Mammary epithelial cell (primary cell): ENCODE results near the gene ZNF292.

Experiments used
- EZH2 ChIP-seq: IDR thresholded peaks from 2 replicates; pipeline ENCODE4 v1.6.1; 2012; ENCODE audit warnings: low read length, inconsistent platforms, borderline replicate concordance
- TF ChIP-seq, protein P1 (sequence below), 2 donors: IDR thresholded peaks in 1 of 2; conservative IDR thresholded peaks in 1 of 2; 2 replicates each; pipeline ENCODE4 v1.5.1; 2011 to 2012; ENCODE audit warnings: inconsistent platforms in 2 of 2, low read length in 2 of 2, mild to moderate bottlenecking in 2 of 2, control low read depth in 1 of 2, low read depth in 1 of 2; ENCODE audit not compliant: insufficient read depth in 1 of 2; ENCODE audit errors: extremely low read depth in 1 of 2

DNA sequence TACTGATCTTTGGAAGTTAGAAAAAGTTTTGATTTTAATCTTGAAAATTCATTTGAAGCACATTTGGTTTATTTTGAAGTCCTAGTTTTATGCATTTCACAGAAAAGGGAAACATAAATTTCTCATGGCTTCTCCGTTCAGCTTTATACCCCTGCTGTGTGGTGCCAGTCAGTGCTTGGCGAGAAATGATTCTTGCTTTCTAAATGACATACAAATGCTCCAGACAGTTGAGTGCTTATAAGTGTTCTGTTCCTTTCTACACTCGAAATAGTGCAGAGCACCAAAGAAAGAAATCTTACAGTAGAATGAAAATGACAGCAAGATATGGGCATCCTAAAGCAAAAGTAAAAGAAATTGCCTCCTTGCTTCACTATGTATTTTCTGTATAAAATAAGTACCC is 9.0 kb upstream of the ZNF292 start:
- TF ChIP-seq, protein P1, sequence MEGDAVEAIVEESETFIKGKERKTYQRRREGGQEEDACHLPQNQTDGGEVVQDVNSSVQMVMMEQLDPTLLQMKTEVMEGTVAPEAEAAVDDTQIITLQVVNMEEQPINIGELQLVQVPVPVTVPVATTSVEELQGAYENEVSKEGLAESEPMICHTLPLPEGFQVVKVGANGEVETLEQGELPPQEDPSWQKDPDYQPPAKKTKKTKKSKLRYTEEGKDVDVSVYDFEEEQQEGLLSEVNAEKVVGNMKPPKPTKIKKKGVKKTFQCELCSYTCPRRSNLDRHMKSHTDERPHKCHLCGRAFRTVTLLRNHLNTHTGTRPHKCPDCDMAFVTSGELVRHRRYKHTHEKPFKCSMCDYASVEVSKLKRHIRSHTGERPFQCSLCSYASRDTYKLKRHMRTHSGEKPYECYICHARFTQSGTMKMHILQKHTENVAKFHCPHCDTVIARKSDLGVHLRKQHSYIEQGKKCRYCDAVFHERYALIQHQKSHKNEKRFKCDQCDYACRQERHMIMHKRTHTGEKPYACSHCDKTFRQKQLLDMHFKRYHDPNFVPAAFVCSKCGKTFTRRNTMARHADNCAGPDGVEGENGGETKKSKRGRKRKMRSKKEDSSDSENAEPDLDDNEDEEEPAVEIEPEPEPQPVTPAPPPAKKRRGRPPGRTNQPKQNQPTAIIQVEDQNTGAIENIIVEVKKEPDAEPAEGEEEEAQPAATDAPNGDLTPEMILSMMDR (conservative IDR thresholded peaks at IDR 0.05 in 1 of 2, IDR thresholded peaks at IDR 0.05 in 1 of 2; ENCODE audit: extremely low read depth in 1 of 2, insufficient read depth in 1 of 2, low read depth in 1 of 2, low read length in 2 of 2) = no peak
- no peak for TF ChIP-seq EZH2
